Measurements from ENCODE around the gene CDC42BPB. TPM values are rescaled to one million over a fixed set of nuclear protein-coding genes. Genes with fewer than 3 reads are reported as not detected.

CDC42BPB gene
- total and polyA plus RNA-seq, 2 of the 13 experiments (the other 11 are each of a cell fraction or from before 2014, with no cell fraction given) = 19.7 to 32.3 TPM

GRCh38 chr14:103100281-103101121 lies 43.2 kb upstream of the CDC42BPB start (continued):
- no peak for TF ChIP-seq KIAA2018 (CRISPR knock-in tag; IDR thresholded peaks at IDR 0.05; ENCODE audit: borderline replicate concordance)
- TF ChIP-seq STAT6 (CRISPR knock-in tag; IDR thresholded peaks at IDR 0.05; ENCODE audit: borderline replicate concordance) = peak; percentile 72; the same call in 1 of the 2 replicates
- TF ChIP-seq MIER3 (CRISPR knock-in tag; IDR thresholded peaks at IDR 0.05; ENCODE audit: borderline replicate concordance) = peak; percentile 86; the same call in 1 of the 2 replicates
- peak in 1 of 2 experiments; percentile 83; a peak in 2 of 4 replicates for TF ChIP-seq KLF16 (CRISPR knock-in tag; IDR thresholded peaks at IDR 0.05)
- peak; percentile 94 for TF ChIP-seq SP5 (CRISPR knock-in tag; IDR thresholded peaks at IDR 0.05; ENCODE audit: borderline replicate concordance, low read depth)
- TF ChIP-seq ZNF18 (CRISPR knock-in tag; IDR thresholded peaks at IDR 0.05; ENCODE audit: insufficient replicate concordance) = peak; percentile 52
- no peak for TF ChIP-seq JDP2 (CRISPR knock-in tag; IDR thresholded peaks at IDR 0.05; ENCODE audit: borderline replicate concordance)
- TF ChIP-seq ASH2L (IDR thresholded peaks at IDR 0.05; ENCODE audit: insufficient read length, low read depth, low read length) = no peak
- TF ChIP-seq HOXA7 (CRISPR knock-in tag; IDR thresholded peaks at IDR 0.05) = no peak
- TF ChIP-seq KDM2A (CRISPR knock-in tag; IDR thresholded peaks at IDR 0.05; ENCODE audit: borderline replicate concordance, low read depth) = peak; percentile 26; the same call in 1 of the 2 replicates
- no peak for TF ChIP-seq ZNF550 (CRISPR knock-in tag; IDR thresholded peaks at IDR 0.05; ENCODE audit: borderline replicate concordance)
- peak; percentile 24; the same call in 1 of the 2 replicates for TF ChIP-seq THAP8 (CRISPR knock-in tag; IDR thresholded peaks at IDR 0.05; ENCODE audit: borderline replicate concordance)
- no peak for TF ChIP-seq PAX8 (CRISPR knock-in tag; IDR thresholded peaks at IDR 0.05; ENCODE audit: borderline replicate concordance)
